Smooth muscle cell (in vitro differentiated cells): ENCODE results near the gene GALNT15. TPM values are rescaled to one million over a fixed set of nuclear protein-coding genes. Genes with fewer than 3 reads are reported as not detected.

Experiments
- DNase-seq: peaks from one replicate; lab custom pipeline; 2025; ENCODE audit not compliant: unreplicated experiment; lab: John Stamatoyannopoulos, UW
- H2AFZ ChIP-seq: fragments of 200-600 bp; sonication (generic); 2 replicates; pipeline ENCODE4 v1.6.0; 2016; ENCODE audit warnings: antibody characterized with exemption, low read depth, mild to moderate bottlenecking
- H3F3A ChIP-seq: fragments of 200-600 bp; sonication (generic); 2 replicates; pipeline ENCODE4 v1.6.0; 2017; ENCODE audit warnings: antibody characterized with exemption, low read depth
- H3K27ac ChIP-seq: fragments of 200-600 bp; sonication (generic); 2 replicates; pipeline ENCODE4 v1.5.1; 2016; ENCODE audit warnings: low read depth, mild to moderate bottlenecking
- H3K27me3 ChIP-seq: fragments of 200-600 bp; sonication (generic); 2 replicates; pipeline ENCODE4 v1.6.1; 2016; ENCODE audit warnings: low read depth, mild to moderate bottlenecking
- H3K36me3 ChIP-seq: fragments of 200-600 bp; sonication (generic); 2 replicates; pipeline ENCODE4 v1.5.1; 2016; ENCODE audit warnings: low read depth
- H3K4me1 ChIP-seq: fragments of 200-600 bp; sonication (generic); 2 replicates; pipeline ENCODE4 v1.5.1; 2016; ENCODE audit warnings: low read depth
- H3K4me2 ChIP-seq: fragments of 200-600 bp; sonication (generic); 2 replicates; pipeline ENCODE4 v1.6.0; 2016; ENCODE audit warnings: mild to moderate bottlenecking
- H3K4me3 ChIP-seq: fragments of 200-600 bp; sonication (generic); 2 replicates; pipeline ENCODE4 v1.5.1; 2016; ENCODE audit warnings: mild to moderate bottlenecking
- H3K79me2 ChIP-seq: fragments of 200-600 bp; sonication (generic); 2 replicates; pipeline ENCODE4 v1.6.0; 2016; ENCODE audit warnings: low read depth, mild to moderate bottlenecking
- H3K9ac ChIP-seq: fragments of 200-600 bp; sonication (generic); 2 replicates; pipeline ENCODE4 v1.6.0; 2016; ENCODE audit warnings: low read depth
- H3K9me3 ChIP-seq: fragments of 200-600 bp; sonication (generic); replicated peaks from 2 replicates; pipeline ENCODE4 v1.5.1; 2016; ENCODE audit warnings: low read depth
- H4K20me1 ChIP-seq: fragments of 200-600 bp; sonication (generic); 2 replicates; pipeline ENCODE4 v1.6.0; 2016; ENCODE audit warnings: low read depth
- WGBS: methylation state at CpG from one replicate; pipeline ENCODE4 v1.1.7; 2016; ENCODE audit warnings: low lambda C conversion rate; 5-methylcytosine and 5-hydroxymethylcytosine counted together
- polyA plus RNA-seq: library from polyadenylated mRNA; unstranded; fragments of >200 nt; fragmentation: Nextera tagmentation; extraction: Ambion mirVana; gene quantifications from 2 replicates; pipeline ENCODE4 v1.2.1, GENCODE V29; 2016
- total RNA-seq: library from RNA; depleted of rRNA; stranded (reverse); fragments of >200 nt; gene quantifications from 2 replicates; pipeline ENCODE4 v1.2.3, GENCODE V29; 2014
- TF ChIP-seq, protein P1 (sequence below): fragments of 200-600 bp; sonication (generic); IDR thresholded peaks from 2 replicates; pipeline ENCODE4 v1.5.1; 2017; ENCODE audit warnings: borderline replicate concordance, mild to moderate bottlenecking, antibody characterized with exemption; ENCODE audit not compliant: insufficient read depth, poor library complexity, severe bottlenecking

The GALNT15 gene
- total and polyA plus RNA-seq, 2 experiments from 2014 or later = 0.45 to 1.3 TPM

DNA sequence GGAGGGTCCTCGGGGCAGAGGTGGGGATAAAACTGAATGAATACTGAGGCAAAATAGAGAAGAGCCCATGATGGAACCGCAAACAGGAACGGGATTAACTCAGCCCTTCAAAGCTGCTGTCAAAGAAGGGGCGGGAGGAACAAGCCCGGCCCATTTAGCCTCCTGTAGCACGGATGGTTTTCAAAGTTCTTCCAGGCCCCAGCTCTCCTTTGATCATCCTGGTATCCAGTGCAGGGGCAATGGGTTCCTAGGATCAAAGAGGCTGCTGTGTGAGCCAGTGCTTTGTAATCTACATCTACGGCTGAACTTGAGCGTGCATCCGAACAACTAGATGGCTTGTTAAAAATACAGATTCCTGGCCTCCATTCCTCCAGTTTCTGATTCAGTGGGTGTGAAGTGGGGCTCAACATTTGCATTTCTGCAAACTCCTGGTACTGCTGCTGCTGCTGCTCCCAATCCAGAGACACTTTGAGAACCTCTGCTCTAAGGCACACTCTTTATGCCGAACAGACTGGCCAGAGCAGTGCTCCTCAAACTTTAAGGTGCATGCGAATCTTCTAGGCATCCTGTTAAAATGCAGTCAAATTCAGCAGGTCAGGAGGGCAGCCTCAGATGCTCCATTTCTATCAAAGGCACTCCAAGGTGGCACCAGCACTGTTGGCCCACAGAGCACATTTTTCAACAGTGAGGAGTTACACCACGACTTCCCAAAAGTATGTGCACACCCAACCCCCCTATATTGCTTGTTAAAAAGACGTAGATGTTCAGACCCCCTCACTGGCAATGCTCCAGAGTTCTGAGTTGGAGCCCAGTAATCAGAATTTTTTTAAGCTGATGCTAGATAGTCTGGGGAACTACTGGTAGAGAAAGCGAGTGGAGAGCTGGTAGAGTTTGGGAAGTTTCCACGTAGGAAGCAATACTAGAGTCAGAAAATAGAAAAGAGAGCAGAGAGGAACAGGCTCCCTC, 5.6 kb downstream of the GALNT15 start:
- H3K27me3 ChIP-seq = no peaks in the 10 kb centered on the region
- no peak for DNase-seq
- H2AFZ ChIP-seq = no peak overlapping the region
- no peak overlapping the region for H3K27ac ChIP-seq
- H4K20me1 ChIP-seq = no peaks in the 10 kb centered on the region
- no peaks in the 10 kb centered on the region for H3K36me3 ChIP-seq
- no peak overlapping the region for H3K9ac ChIP-seq
- WGBS = 64% methylated on average over 15 of the region's 15 CpGs
- H3K4me2 ChIP-seq = no peak overlapping the region
- H3K79me2 ChIP-seq = no peaks in the 10 kb centered on the region
- TF ChIP-seq, protein P1, sequence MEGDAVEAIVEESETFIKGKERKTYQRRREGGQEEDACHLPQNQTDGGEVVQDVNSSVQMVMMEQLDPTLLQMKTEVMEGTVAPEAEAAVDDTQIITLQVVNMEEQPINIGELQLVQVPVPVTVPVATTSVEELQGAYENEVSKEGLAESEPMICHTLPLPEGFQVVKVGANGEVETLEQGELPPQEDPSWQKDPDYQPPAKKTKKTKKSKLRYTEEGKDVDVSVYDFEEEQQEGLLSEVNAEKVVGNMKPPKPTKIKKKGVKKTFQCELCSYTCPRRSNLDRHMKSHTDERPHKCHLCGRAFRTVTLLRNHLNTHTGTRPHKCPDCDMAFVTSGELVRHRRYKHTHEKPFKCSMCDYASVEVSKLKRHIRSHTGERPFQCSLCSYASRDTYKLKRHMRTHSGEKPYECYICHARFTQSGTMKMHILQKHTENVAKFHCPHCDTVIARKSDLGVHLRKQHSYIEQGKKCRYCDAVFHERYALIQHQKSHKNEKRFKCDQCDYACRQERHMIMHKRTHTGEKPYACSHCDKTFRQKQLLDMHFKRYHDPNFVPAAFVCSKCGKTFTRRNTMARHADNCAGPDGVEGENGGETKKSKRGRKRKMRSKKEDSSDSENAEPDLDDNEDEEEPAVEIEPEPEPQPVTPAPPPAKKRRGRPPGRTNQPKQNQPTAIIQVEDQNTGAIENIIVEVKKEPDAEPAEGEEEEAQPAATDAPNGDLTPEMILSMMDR = no peak
- H3F3A ChIP-seq = no peaks in the 10 kb centered on the region
- H3K9me3 ChIP-seq = no peaks in the 10 kb centered on the region
- no peaks in the 10 kb centered on the region for H3K4me1 ChIP-seq
- H3K4me3 ChIP-seq = no peak overlapping the region

DNA sequence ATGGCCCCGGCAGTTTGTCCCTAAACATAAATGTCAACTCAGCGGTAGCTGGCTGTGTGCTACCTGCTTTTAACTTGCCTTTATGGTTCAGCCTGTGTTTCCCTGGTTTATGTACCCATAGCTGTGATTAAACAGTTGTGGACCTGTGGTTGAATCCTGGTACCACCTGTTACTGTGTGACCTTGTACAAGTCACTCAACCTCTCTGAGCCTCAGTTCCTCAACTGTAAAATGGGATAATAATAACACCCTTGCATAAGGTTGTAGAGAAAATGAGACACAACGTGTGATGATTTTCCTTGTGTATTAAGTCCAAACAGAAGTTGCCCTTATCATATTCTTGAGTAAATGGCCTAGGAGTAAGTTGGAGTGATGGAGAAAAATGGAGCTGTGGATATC, 6.3 kb downstream of the GALNT15 start:
- H4K20me1 ChIP-seq = no peaks in the 10 kb centered on the region
- H3K9me3 ChIP-seq = no peaks in the 10 kb centered on the region
- WGBS = 94% methylated on average over 3 of the region's 3 CpGs
- H3F3A ChIP-seq = no peaks in the 10 kb centered on the region
- no peak overlapping the region for H2AFZ ChIP-seq
- H3K4me2 ChIP-seq = no peak overlapping the region
- H3K4me1 ChIP-seq = no peaks in the 10 kb centered on the region
- TF ChIP-seq, protein P1 = no peak
- no peak overlapping the region for H3K4me3 ChIP-seq
- no peaks in the 10 kb centered on the region for H3K79me2 ChIP-seq
- no peaks in the 10 kb centered on the region for H3K27me3 ChIP-seq
- no peak overlapping the region for H3K9ac ChIP-seq
- DNase-seq = no peak
- H3K36me3 ChIP-seq = no peaks in the 10 kb centered on the region
- H3K27ac ChIP-seq = no peak overlapping the region

DNA sequence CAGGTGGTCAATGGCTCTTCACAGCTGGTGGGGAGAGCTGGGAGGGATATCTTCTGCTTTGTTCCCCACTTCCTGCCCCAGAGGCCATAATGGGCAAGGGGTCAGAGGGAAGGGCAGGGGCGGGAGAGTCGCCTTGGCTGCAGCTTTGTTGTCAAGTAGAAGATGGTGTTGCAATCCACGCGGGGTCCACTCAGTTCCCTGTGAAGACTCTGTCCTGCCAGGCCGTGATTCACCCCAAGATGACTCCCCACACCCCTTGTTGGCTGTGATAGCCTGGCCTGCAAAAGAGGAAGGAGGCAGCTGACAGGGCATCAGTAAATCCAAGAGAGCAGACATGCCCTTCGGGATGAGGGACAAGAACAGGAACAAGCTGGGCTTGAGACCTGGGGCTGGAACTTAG, 6.9 kb downstream of the GALNT15 start:
- no peak overlapping the region for H3K9ac ChIP-seq
- WGBS = 82% methylated on average over 6 of the region's 6 CpGs
- no peak overlapping the region for H2AFZ ChIP-seq
- TF ChIP-seq, protein P1 = no peak
- H3K4me3 ChIP-seq = no peak overlapping the region
- DNase-seq = no peak
- H3K27me3 ChIP-seq = no peaks in the 10 kb centered on the region
- no peaks in the 10 kb centered on the region for H4K20me1 ChIP-seq
- no peaks in the 10 kb centered on the region for H3K36me3 ChIP-seq
- no peaks in the 10 kb centered on the region for H3K9me3 ChIP-seq
- H3K4me1 ChIP-seq = no peaks in the 10 kb centered on the region
- H3F3A ChIP-seq = no peaks in the 10 kb centered on the region
- no peak overlapping the region for H3K4me2 ChIP-seq
- H3K79me2 ChIP-seq = no peaks in the 10 kb centered on the region
- H3K27ac ChIP-seq = no peak overlapping the region
